Natural killer cell (primary cell): ENCODE results near the gene STAG2. TPM values are rescaled to one million over a fixed set of nuclear protein-coding genes. Genes with fewer than 3 reads are reported as not detected.
"Not testable (repeated sequence)": the region's sequence is repeated elsewhere in the genome, so short reads cannot be mapped to it uniquely, and the experiment has no call there.

ENCODE experiments used
- ATAC-seq, 3 donors: fragments of 150-1000 bp in 2 of 3; fragments of 200-7000 bp in 1 of 3; cut with Tn5 transposase; 1 replicate in 1 of 3; 2 replicates in 2 of 3; pipeline ENCODE4 v1.10.0; 2021; ENCODE audit warnings: mild to moderate bottlenecking in 2 of 3, moderate library complexity in 2 of 3
- DNase-seq, 2 donors: peaks; one replicate each; pipeline versions ENCODE4 v3.0.0 to v3.0.0-alpha.2; 2013 to 2021; ENCODE audit warnings: mixed read lengths in 1 of 2
- H3K27ac ChIP-seq: one replicate; pipeline ENCODE4 v1.5.1; 2013; ENCODE audit warnings: mild to moderate bottlenecking, low read length
- H3K27me3 ChIP-seq: one replicate; pipeline ENCODE4 v1.6.1; 2013; ENCODE audit warnings: low read length; ENCODE audit not compliant: control insufficient read depth, insufficient read depth
- H3K36me3 ChIP-seq: one replicate; pipeline ENCODE4 v1.6.1; 2013; ENCODE audit warnings: low read length; ENCODE audit not compliant: control insufficient read depth, insufficient read depth
- H3K4me1 ChIP-seq: one replicate; pipeline ENCODE4 v1.6.1; 2013; ENCODE audit warnings: low read length; ENCODE audit not compliant: control insufficient read depth, insufficient read depth
- H3K4me3 ChIP-seq: one replicate; pipeline ENCODE4 v1.5.1; 2013; ENCODE audit warnings: low read length
- H3K9me3 ChIP-seq: one replicate; pipeline ENCODE4 v1.6.1; 2013; ENCODE audit warnings: low read length; ENCODE audit not compliant: control insufficient read depth, insufficient read depth
- H3K27ac Mint-ChIP-seq, 2 donors: one replicate each; pipeline ENCODE4 v1.8.0; 2022; ENCODE audit warnings: mild to moderate bottlenecking in 2 of 2, mixed read lengths in 2 of 2, moderate library complexity in 1 of 2
- H3K27me3 Mint-ChIP-seq, 2 donors: one replicate each; pipeline ENCODE4 v1.8.0; 2022; ENCODE audit warnings: low read depth in 2 of 2, mixed read lengths in 2 of 2
- H3K36me3 Mint-ChIP-seq: one replicate; pipeline ENCODE4 v1.8.0; 2022; ENCODE audit warnings: mixed read lengths
- H3K4me1 Mint-ChIP-seq, 2 donors: one replicate each; pipeline ENCODE4 v1.8.0; 2022; ENCODE audit warnings: mixed read lengths in 2 of 2
- H3K4me3 Mint-ChIP-seq: one replicate; pipeline ENCODE4 v1.8.0; 2022; ENCODE audit warnings: mild to moderate bottlenecking, moderate library complexity, mixed read lengths
- H3K9me3 Mint-ChIP-seq, 2 donors: one replicate each; pipeline ENCODE4 v1.8.0; 2022; ENCODE audit warnings: mixed read lengths in 2 of 2
- WGBS: methylation state at CpG from one replicate; pipeline ENCODE4 v1.1.7; 2013; ENCODE audit warnings: missing lambda C conversion rate; ENCODE audit not compliant: insufficient coverage; 5-methylcytosine and 5-hydroxymethylcytosine counted together
- intact Hi-C: fragments of 100-400 bp; cut with micrococcal nuclease; formaldehyde crosslinking; loops from one replicate; pipeline ENCODE4 v1.14.2; 2022
- total RNA-seq, 4 donors: library from RNA; stranded (reverse); fragments of 120-200 nt in 1 of 4; gene quantifications; one replicate each; pipeline versions ENCODE4 v1.2.3 to v1.2.4, GENCODE V29; 2013 to 2022
- TF ChIP-seq, protein P1 (sequence below): fragments of 200-600 bp; IDR thresholded peaks from one replicate; pipeline ENCODE4 v1.8.0; 2022; ENCODE audit warnings: antibody characterized with exemption

Gene STAG2
- total RNA-seq, 3 donors from 2014 or later (not counting 1 experiment from before 2014, with no cell fraction given), result 91.7 to 97.2 (median 92.4) TPM

DNA sequence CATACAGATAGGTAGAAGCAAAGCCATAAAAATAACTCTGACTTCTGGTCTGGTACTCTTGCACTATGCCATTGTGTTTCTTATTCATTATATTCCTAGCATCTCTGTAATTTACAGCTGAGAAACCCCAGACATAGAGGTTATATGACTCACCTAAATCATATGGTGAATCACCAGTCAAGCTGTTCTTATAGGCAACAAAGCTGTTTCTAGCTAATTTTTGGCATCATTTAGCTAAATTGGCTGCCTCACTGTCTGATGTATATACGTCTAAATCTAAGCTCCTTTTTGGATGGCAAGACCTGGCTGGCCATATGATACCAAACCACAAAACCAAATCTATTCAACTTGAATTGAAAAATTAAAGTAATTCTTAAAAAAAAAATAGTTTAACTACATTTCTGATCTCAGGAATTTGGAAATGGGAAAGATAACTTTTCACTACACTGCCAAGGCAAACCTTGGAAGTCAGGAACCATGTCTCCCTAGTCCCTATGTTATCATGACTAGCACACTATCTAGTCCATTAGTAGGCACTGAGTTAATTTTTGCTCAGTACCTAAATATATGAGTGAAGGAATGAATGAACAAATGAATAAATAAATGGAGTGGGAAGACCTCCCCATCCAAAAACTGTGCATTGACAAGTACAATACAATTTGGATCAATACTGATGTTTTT lies 41.3 kb upstream of the STAG2 start:
- ATAC-seq (no peak), DNase-seq (no peak)
- H3K4me1 Mint-ChIP-seq, result no peaks in the 10 kb centered on the region
- no peak overlapping the region for H3K27ac Mint-ChIP-seq
- Histone ChIP-seq H3K27ac (no peak overlapping the region), H3K4me1 (no peaks in the 10 kb centered on the region), H3K36me3 (no peaks in the 10 kb centered on the region), H3K27me3 (no peaks in the 10 kb centered on the region), H3K9me3 (no peaks in the 10 kb centered on the region), H3K4me3 (no peak overlapping the region)
- TF ChIP-seq, protein P1, sequence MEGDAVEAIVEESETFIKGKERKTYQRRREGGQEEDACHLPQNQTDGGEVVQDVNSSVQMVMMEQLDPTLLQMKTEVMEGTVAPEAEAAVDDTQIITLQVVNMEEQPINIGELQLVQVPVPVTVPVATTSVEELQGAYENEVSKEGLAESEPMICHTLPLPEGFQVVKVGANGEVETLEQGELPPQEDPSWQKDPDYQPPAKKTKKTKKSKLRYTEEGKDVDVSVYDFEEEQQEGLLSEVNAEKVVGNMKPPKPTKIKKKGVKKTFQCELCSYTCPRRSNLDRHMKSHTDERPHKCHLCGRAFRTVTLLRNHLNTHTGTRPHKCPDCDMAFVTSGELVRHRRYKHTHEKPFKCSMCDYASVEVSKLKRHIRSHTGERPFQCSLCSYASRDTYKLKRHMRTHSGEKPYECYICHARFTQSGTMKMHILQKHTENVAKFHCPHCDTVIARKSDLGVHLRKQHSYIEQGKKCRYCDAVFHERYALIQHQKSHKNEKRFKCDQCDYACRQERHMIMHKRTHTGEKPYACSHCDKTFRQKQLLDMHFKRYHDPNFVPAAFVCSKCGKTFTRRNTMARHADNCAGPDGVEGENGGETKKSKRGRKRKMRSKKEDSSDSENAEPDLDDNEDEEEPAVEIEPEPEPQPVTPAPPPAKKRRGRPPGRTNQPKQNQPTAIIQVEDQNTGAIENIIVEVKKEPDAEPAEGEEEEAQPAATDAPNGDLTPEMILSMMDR, result no peak
- no peak overlapping the region for H3K4me3 Mint-ChIP-seq
- no peaks in the 10 kb centered on the region for H3K27me3 Mint-ChIP-seq
- H3K36me3 Mint-ChIP-seq, result no peaks in the 10 kb centered on the region
- intact Hi-C loops, result no loop called here
- no CpG with 5 or more reads among the region's 1 CpG for WGBS
- no peaks in the 10 kb centered on the region for H3K9me3 Mint-ChIP-seq

DNA sequence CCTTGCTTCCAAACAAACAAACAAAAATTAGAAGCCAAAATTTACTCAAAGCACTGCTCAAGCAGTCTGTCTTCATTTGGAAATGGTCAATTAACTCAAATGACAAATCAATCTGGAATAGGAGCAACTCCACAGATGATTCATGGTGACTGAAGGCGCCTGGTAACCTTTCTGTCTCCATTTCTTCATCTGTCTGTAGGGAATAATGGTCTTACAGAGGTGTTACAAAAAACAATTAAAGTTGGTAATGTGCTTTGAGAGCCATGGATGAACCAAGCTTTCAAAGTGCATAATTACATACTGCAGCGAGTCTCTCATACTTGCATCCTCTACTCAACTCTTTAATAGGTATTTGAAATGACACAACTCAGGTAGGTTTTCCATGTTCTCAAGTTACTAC lies 38.3 kb upstream of the STAG2 start:
- Histone ChIP-seq H3K4me1 (no peaks in the 10 kb centered on the region), H3K27ac (no peak overlapping the region), H3K9me3 (no peaks in the 10 kb centered on the region), H3K4me3 (no peak overlapping the region), H3K27me3 (no peaks in the 10 kb centered on the region), H3K36me3 (no peaks in the 10 kb centered on the region)
- intact Hi-C loops, result no loop called here
- Mint-ChIP-seq H3K27me3 (no peaks in the 10 kb centered on the region), H3K4me3 (no peak overlapping the region), H3K4me1 (no peaks in the 10 kb centered on the region), H3K27ac (no peak overlapping the region), H3K36me3 (no peaks in the 10 kb centered on the region), H3K9me3 (no peaks in the 10 kb centered on the region)
- no peak for ATAC-seq
- WGBS, result 100% methylated on average over 2 of the region's 2 CpGs
- DNase-seq, result no peak
- TF ChIP-seq, protein P1, result no peak

DNA sequence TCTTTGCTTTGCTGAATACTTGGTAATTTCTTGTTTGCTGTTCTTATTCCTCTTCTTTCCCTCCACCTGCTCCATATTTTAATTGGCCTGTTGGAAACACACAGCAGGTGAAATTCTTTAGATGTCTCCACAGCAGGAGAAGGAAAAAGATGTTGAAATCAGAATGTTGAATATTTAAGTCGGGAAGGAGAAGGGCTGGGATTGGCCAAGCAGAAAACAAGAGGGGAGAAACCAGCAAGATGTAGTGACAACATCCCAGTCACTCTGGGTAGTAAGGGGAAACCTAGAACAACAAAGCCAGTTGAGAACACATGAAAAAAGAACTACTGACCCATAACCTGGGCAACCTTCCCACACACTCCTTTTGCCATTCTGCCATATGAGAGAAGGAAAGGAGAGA lies 37.3 kb upstream of the STAG2 start:
- no peaks in the 10 kb centered on the region for H3K4me1 Mint-ChIP-seq
- H3K27ac ChIP-seq, result no peak overlapping the region
- TF ChIP-seq, protein P1, result no peak
- no peak overlapping the region for H3K27ac Mint-ChIP-seq
- no peaks in the 10 kb centered on the region for H3K9me3 ChIP-seq
- WGBS, result 57% methylated on average over 1 of the region's 1 CpG
- H3K36me3 Mint-ChIP-seq, result no peaks in the 10 kb centered on the region
- H3K36me3 ChIP-seq, result no peaks in the 10 kb centered on the region
- H3K27me3 ChIP-seq, result no peaks in the 10 kb centered on the region
- no peak for DNase-seq
- H3K4me3 Mint-ChIP-seq, result no peak overlapping the region
- no peaks in the 10 kb centered on the region for H3K4me1 ChIP-seq
- H3K4me3 ChIP-seq, result no peak overlapping the region
- no peaks in the 10 kb centered on the region for H3K27me3 Mint-ChIP-seq
- ATAC-seq, result no peak
- H3K9me3 Mint-ChIP-seq, result no peaks in the 10 kb centered on the region
- intact Hi-C loops, result no loop called here

DNA sequence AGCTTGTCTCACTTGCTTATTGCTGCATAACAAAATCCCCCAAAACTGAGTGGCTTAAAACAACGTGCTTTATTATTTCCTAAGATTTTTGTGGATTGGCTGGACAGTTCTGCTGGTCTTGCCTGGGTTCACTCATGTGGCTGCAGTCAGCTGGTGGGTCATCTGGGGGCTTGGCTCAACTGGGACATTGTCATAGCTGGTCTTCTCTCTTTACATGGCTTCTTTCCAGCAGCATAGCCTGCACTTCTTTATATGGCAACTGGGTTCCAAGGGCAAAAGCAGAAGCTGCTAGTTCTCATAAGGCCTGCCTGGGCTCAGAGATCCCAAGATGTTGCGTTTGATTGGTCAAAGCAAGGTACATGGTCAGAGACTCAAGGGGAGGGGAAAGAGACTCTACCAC lies 33.7 kb upstream of the STAG2 start:
- H3K27me3 ChIP-seq, result no peaks in the 10 kb centered on the region
- H3K9me3 ChIP-seq, result no peaks in the 10 kb centered on the region
- H3K27ac ChIP-seq, result no peak overlapping the region
- no peak overlapping the region for H3K27ac Mint-ChIP-seq
- DNase-seq (no peak), ATAC-seq (no peak)
- H3K27me3 Mint-ChIP-seq, result no peaks in the 10 kb centered on the region
- WGBS, result 83% methylated on average over 2 of the region's 2 CpGs
- no peaks in the 10 kb centered on the region for H3K36me3 Mint-ChIP-seq
- intact Hi-C loops, result no loop called here
- H3K36me3 ChIP-seq, result no peaks in the 10 kb centered on the region
- no peaks in the 10 kb centered on the region for H3K4me1 ChIP-seq
- no peak overlapping the region for H3K4me3 Mint-ChIP-seq
- H3K4me1 Mint-ChIP-seq, result no peaks in the 10 kb centered on the region
- TF ChIP-seq, protein P1, result no peak
- no peaks in the 10 kb centered on the region for H3K9me3 Mint-ChIP-seq
- H3K4me3 ChIP-seq, result no peak overlapping the region

DNA sequence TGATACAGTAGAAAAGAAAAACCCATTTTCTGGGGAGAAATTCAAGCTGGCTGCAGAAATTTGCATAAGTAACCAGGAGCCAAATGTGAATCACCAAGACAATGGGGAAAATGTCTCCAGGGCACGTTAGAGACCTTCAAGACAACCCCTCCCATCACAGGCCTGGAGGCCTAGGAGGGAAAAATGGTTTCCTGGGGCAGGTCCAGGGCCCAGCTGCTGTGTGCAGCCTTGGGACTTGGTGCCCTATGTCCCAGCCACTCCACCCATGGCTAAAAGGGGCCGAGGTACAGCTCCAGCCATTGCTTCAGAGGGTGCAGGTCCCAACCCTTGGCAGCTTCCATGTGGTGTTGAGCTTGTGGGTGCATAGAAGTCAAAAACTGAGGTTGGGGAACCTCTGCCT lies 29.5 kb upstream of the STAG2 start:
- ATAC-seq, H3K27me3 ChIP-seq, H3K4me1 Mint-ChIP-seq, intact Hi-C loops, H3K4me1 ChIP-seq, H3K27ac Mint-ChIP-seq, H3K36me3 Mint-ChIP-seq, H3K27ac ChIP-seq, H3K4me3 Mint-ChIP-seq, H3K27me3 Mint-ChIP-seq, H3K9me3 Mint-ChIP-seq, H3K36me3 ChIP-seq, H3K4me3 ChIP-seq, DNase-seq, H3K9me3 ChIP-seq: not testable (repeated sequence)
- 67% methylated on average over 1 of the region's 2 CpGs for WGBS
